Stimulated activated naive CD8-positive, alpha-beta T cell treated with anti-CD3 and anti-CD28 coated beads, Interleukin-15, Interleukin-2, amounts not matched to agents 100 ng/mL and 50 ng/mL, for 24 hours (primary cell): ENCODE data around the gene UNC80.

ENCODE experiments used
- H3K27ac Mint-ChIP-seq: one replicate; pipeline ENCODE4 v1.8.0; 2021; ENCODE audit warnings: mild to moderate bottlenecking, mixed read lengths
- H3K27me3 Mint-ChIP-seq: one replicate; pipeline ENCODE4 v1.8.0; 2021; ENCODE audit warnings: mixed read lengths
- H3K36me3 Mint-ChIP-seq: one replicate; pipeline ENCODE4 v1.8.0; 2021; ENCODE audit warnings: low read depth, mixed read lengths
- H3K4me1 Mint-ChIP-seq: one replicate; pipeline ENCODE4 v1.8.0; 2021; ENCODE audit warnings: low read depth, mixed read lengths
- H3K4me3 Mint-ChIP-seq: one replicate; pipeline ENCODE4 v1.8.0; 2021; ENCODE audit warnings: mild to moderate bottlenecking, mixed read lengths
- H3K9me3 Mint-ChIP-seq: one replicate; pipeline ENCODE4 v1.8.0; 2021; ENCODE audit warnings: mixed read lengths

Gene UNC80

GRCh38 chr2:209834767-209835166 is 63.1 kb downstream of the UNC80 start:
- no peaks in the 10 kb centered on the region for H3K36me3 Mint-ChIP-seq
- H3K27me3 Mint-ChIP-seq: no peaks in the 10 kb centered on the region
- H3K9me3 Mint-ChIP-seq: no peaks in the 10 kb centered on the region
- H3K4me1 Mint-ChIP-seq: no peaks in the 10 kb centered on the region
- no peak overlapping the region for H3K4me3 Mint-ChIP-seq
- H3K27ac Mint-ChIP-seq: no peak overlapping the region

- Mint-ChIP-seq H3K27ac (no peak overlapping the region), H3K4me1 (no peaks in the 10 kb centered on the region), H3K9me3 (no peaks in the 10 kb centered on the region), H3K4me3 (no peak overlapping the region), H3K36me3 (no peaks in the 10 kb centered on the region), H3K27me3 (no peaks in the 10 kb centered on the region)
Observed at GRCh38 chr2:209840434-209840833, 68.8 kb downstream of the UNC80 start.

GRCh38 chr2:209845666-209846065 is 74.0 kb downstream of the UNC80 start:
- Mint-ChIP-seq H3K27me3 (peaks cover 13% of the 10 kb centered on the region), H3K27ac (no peak overlapping the region), H3K4me1 (no peaks in the 10 kb centered on the region), H3K4me3 (no peak overlapping the region), H3K9me3 (no peaks in the 10 kb centered on the region), H3K36me3 (no peaks in the 10 kb centered on the region)

GRCh38 chr2:209864716-209865295 is 93.2 kb downstream of the UNC80 start:
- H3K27me3 Mint-ChIP-seq: no peaks in the 10 kb centered on the region
- H3K36me3 Mint-ChIP-seq: no peaks in the 10 kb centered on the region
- H3K4me3 Mint-ChIP-seq: no peak overlapping the region
- H3K4me1 Mint-ChIP-seq: no peaks in the 10 kb centered on the region
- no peaks in the 10 kb centered on the region for H3K9me3 Mint-ChIP-seq
- H3K27ac Mint-ChIP-seq: no peak overlapping the region

- Mint-ChIP-seq H3K4me3 (no peak overlapping the region), H3K4me1 (no peaks in the 10 kb centered on the region), H3K27me3 (no peaks in the 10 kb centered on the region), H3K27ac (no peak overlapping the region), H3K36me3 (no peaks in the 10 kb centered on the region), H3K9me3 (no peaks in the 10 kb centered on the region)
Observed at GRCh38 chr2:209868271-209868994, 96.8 kb downstream of the UNC80 start.

GRCh38 chr2:209870067-209870466 is 98.4 kb downstream of the UNC80 start:
- Mint-ChIP-seq H3K36me3 (no peaks in the 10 kb centered on the region), H3K27ac (no peak overlapping the region), H3K4me3 (no peak overlapping the region), H3K27me3 (peaks cover 4% of the 10 kb centered on the region), H3K9me3 (no peaks in the 10 kb centered on the region), H3K4me1 (no peaks in the 10 kb centered on the region)

- H3K27me3 Mint-ChIP-seq: peaks cover 4% of the 10 kb centered on the region
- no peak overlapping the region for H3K4me3 Mint-ChIP-seq
- no peaks in the 10 kb centered on the region for H3K9me3 Mint-ChIP-seq
- no peaks in the 10 kb centered on the region for H3K4me1 Mint-ChIP-seq
- no peak overlapping the region for H3K27ac Mint-ChIP-seq
- no peaks in the 10 kb centered on the region for H3K36me3 Mint-ChIP-seq
Observed at GRCh38 chr2:209872675-209873074, 101.0 kb downstream of the UNC80 start.

GRCh38 chr2:209875270-209875669 is 103.6 kb downstream of the UNC80 start:
- Mint-ChIP-seq H3K27ac (no peak overlapping the region), H3K27me3 (peaks cover 4% of the 10 kb centered on the region), H3K9me3 (no peaks in the 10 kb centered on the region), H3K36me3 (no peaks in the 10 kb centered on the region), H3K4me1 (no peaks in the 10 kb centered on the region), H3K4me3 (no peak overlapping the region)

GRCh38 chr2:209876211-209876610 is 104.6 kb downstream of the UNC80 start:
- H3K27me3 Mint-ChIP-seq: peaks cover 4% of the 10 kb centered on the region
- H3K4me3 Mint-ChIP-seq: no peak overlapping the region
- H3K4me1 Mint-ChIP-seq: no peaks in the 10 kb centered on the region
- no peaks in the 10 kb centered on the region for H3K36me3 Mint-ChIP-seq
- H3K9me3 Mint-ChIP-seq: no peaks in the 10 kb centered on the region
- H3K27ac Mint-ChIP-seq: no peak overlapping the region

GRCh38 chr2:209878701-209879100 is 107.1 kb downstream of the UNC80 start:
- Mint-ChIP-seq H3K9me3 (no peaks in the 10 kb centered on the region), H3K27ac (no peak overlapping the region), H3K4me3 (no peak overlapping the region), H3K27me3 (peaks cover 4% of the 10 kb centered on the region), H3K4me1 (no peaks in the 10 kb centered on the region), H3K36me3 (no peaks in the 10 kb centered on the region)

- H3K4me1 Mint-ChIP-seq: no peaks in the 10 kb centered on the region
- no peak overlapping the region for H3K4me3 Mint-ChIP-seq
- H3K36me3 Mint-ChIP-seq: no peaks in the 10 kb centered on the region
- no peaks in the 10 kb centered on the region for H3K27me3 Mint-ChIP-seq
- no peak overlapping the region for H3K27ac Mint-ChIP-seq
- H3K9me3 Mint-ChIP-seq: no peaks in the 10 kb centered on the region
Observed at GRCh38 chr2:209900638-209901037, 129.0 kb downstream of the UNC80 start.

GRCh38 chr2:209901172-209901571 is 129.5 kb downstream of the UNC80 start:
- Mint-ChIP-seq H3K36me3 (no peaks in the 10 kb centered on the region), H3K4me3 (no peak overlapping the region), H3K9me3 (no peaks in the 10 kb centered on the region), H3K4me1 (no peaks in the 10 kb centered on the region), H3K27me3 (no peaks in the 10 kb centered on the region), H3K27ac (no peak overlapping the region)

- H3K9me3 Mint-ChIP-seq: no peaks in the 10 kb centered on the region
- H3K4me3 Mint-ChIP-seq: no peak overlapping the region
- no peaks in the 10 kb centered on the region for H3K36me3 Mint-ChIP-seq
- H3K4me1 Mint-ChIP-seq: no peaks in the 10 kb centered on the region
- peaks cover 4% of the 10 kb centered on the region for H3K27me3 Mint-ChIP-seq
- H3K27ac Mint-ChIP-seq: no peak overlapping the region
Observed at GRCh38 chr2:209905691-209906090, 134.1 kb downstream of the UNC80 start.

- Mint-ChIP-seq H3K27ac (no peak overlapping the region), H3K4me3 (no peak overlapping the region), H3K27me3 (peaks cover 4% of the 10 kb centered on the region), H3K9me3 (no peaks in the 10 kb centered on the region), H3K36me3 (no peaks in the 10 kb centered on the region), H3K4me1 (no peaks in the 10 kb centered on the region)
Observed at GRCh38 chr2:209907746-209908145, 136.1 kb downstream of the UNC80 start.

- Mint-ChIP-seq H3K27ac (no peak overlapping the region), H3K9me3 (no peaks in the 10 kb centered on the region), H3K4me3 (no peak overlapping the region), H3K36me3 (no peaks in the 10 kb centered on the region), H3K4me1 (no peaks in the 10 kb centered on the region), H3K27me3 (peaks cover 4% of the 10 kb centered on the region)
Observed at GRCh38 chr2:209908511-209908910, 136.9 kb downstream of the UNC80 start.

GRCh38 chr2:209911486-209911885 is 139.9 kb downstream of the UNC80 start:
- H3K4me3 Mint-ChIP-seq: no peak overlapping the region
- no peaks in the 10 kb centered on the region for H3K9me3 Mint-ChIP-seq

More at GRCh38 chr2:209911486-209911885, 139.9 kb downstream of the UNC80 start:
- no peak overlapping the region for H3K27ac Mint-ChIP-seq
- peaks cover 4% of the 10 kb centered on the region for H3K27me3 Mint-ChIP-seq
- no peaks in the 10 kb centered on the region for H3K36me3 Mint-ChIP-seq
- H3K4me1 Mint-ChIP-seq: no peaks in the 10 kb centered on the region
